ENCODE data around the gene CIAO3.

- no peak for TF ChIP-seq CTCF (IDR thresholded peaks at IDR 0.05; ENCODE audit: low read length)
- no peak for TF ChIP-seq EZH2 (optimal IDR thresholded peaks at IDR 0.05; ENCODE audit: low read depth, low read length)
These were observed 11.2 kb upstream of the CIAO3 start for GRCh38 chr16:752007-752312.

Data from MM.1S (cell line).